Measurements from ENCODE around the gene HSD11B1L.

DNA sequence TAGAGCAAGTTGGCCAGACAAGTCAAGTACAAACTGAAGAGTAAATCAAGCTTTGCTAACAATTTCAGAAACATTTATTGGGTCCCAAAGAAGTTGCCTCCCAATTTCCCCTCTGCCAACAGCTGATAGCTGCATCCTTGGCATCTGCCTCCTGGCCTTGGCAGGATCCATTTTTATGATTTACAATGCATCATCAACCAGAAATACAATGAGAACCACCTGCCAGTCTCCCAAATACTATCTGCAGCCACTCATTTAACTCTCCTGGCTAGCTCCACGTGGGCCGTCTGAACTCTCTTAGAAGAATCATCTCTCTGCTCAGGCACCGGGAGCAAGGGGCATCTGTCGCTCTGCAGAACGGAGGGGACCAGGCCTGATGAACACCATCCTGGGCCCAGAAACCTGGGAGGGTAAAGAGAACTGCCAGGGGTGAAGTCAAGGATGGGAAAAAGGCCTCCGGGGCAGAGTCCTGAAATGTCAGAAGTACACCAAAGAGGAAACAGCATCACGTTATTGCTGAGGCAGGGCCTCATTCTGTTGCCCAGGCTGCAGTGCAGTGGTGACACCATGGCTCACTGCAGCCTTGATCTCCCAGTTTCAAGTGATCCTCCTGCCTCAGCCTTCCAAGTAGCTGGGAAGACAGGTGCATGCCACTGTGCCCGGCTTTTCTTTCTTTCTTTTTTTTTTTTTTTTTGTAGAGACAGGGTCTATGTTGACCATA lies 36.5 kb downstream of the HSD11B1L start:
- TF ChIP-seq, protein P1, sequence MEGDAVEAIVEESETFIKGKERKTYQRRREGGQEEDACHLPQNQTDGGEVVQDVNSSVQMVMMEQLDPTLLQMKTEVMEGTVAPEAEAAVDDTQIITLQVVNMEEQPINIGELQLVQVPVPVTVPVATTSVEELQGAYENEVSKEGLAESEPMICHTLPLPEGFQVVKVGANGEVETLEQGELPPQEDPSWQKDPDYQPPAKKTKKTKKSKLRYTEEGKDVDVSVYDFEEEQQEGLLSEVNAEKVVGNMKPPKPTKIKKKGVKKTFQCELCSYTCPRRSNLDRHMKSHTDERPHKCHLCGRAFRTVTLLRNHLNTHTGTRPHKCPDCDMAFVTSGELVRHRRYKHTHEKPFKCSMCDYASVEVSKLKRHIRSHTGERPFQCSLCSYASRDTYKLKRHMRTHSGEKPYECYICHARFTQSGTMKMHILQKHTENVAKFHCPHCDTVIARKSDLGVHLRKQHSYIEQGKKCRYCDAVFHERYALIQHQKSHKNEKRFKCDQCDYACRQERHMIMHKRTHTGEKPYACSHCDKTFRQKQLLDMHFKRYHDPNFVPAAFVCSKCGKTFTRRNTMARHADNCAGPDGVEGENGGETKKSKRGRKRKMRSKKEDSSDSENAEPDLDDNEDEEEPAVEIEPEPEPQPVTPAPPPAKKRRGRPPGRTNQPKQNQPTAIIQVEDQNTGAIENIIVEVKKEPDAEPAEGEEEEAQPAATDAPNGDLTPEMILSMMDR (IDR thresholded peaks at IDR 0.05), result no peak
- no peak for TF ChIP-seq POLR2A (IDR thresholded peaks at IDR 0.05)

Data from esophagus squamous epithelium (tissue), 4 donors.